Measurements from ENCODE around the gene GRB2.
A peak's percentile ranks its signal among the peaks of the same experiment; 100 is the strongest.

Gene GRB2

DNA sequence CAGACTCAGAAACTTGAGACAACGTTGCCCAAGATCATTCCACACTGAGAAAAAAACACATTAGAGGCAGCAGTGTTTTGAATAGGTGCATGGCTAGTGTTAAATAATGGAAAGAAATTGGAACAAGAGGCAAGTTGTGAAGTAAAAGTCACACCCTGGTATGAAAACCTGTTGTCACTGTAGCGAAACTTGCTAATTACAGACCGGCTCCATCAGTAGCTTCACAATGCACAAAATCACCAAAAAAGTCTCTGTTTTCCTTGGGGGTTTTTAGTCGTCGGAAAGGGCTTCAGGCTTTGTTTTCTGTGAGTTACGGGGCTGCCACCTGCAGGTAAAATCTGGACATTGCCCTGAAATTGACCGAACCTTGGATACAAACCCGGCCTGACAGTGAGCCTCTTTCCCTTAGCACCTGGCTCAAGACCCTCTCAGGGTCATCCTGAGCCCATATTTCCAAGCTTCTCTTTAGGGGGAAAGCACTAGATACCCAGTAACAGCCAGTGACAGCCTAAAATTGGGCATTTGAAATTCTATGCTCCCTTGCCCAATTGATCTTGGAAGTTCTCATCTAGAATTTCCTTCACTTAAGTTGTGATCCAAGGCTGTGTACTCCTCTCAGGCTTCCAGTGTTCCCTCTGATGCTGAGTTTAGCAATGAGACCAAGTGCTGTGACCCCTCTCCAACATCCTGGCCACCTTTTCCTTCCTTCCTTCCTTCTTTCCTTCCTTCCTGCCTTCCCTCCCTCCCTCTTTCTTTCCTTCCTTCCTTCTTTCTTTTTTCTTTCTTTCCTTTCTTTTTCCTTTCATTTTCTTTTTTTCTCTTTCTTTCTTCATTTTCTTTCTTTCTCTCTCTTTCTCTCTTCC lies 7.2 kb upstream of the GRB2 start:
- DNase-seq (ENCODE audit: low spot score): peak; percentile 72

DNA sequence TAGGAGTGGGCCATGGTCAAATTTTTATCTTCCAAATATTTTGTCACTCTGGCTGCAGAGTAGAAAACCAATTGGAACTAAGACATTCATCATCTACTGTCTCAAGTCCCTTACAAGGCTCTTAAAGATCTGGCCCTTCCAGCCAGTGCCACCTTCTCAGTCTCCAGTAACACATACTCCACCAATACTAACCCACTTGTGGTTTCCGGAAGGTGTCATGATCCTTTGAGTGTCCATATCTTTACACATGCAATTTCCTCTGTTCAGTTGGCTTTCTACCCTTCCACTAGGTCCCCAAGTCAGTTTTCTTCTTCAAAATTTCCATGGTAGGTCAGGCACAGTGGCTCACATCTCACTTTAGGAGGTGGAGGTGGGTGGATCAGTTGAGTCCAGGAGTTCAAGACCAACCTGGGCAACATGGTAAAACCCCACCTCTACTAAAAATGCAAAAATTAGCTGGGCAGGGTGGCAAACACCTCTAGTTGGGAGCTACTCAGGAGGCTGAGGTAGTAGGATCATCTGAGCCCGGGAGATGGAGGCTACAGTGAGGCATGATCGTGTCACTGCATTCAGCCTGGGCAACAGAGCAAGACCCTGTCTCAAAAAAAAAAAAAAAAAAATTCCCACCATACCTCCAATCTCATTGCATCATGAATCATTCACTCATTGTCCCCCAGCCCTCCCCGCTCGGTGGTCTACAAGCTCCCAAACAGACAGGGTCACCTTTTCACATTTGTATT lies 6.0 kb upstream of the GRB2 start:
- no peak for DNase-seq (ENCODE audit: low spot score)

DNA sequence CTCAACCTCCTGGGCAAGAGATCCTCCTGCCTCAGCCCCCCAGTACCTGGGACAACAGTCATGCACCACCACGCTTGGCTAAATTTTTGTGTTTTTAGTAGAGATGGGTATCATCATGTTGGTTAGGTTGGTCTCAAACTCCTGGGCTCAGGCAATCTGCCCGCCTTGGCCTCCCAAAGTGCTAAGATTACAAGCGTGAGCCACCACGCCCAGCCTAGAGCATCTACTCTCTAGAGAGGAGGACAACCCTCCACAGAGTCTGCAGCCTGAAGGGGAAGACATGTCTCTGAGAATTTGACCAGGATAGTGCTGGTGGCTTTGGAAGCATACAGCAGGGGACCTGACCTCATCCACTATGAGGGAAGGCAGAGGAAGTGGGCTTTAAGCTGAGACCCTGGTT lies 4.7 kb upstream of the GRB2 start:
- no peak for DNase-seq (ENCODE audit: low spot score)

DNA sequence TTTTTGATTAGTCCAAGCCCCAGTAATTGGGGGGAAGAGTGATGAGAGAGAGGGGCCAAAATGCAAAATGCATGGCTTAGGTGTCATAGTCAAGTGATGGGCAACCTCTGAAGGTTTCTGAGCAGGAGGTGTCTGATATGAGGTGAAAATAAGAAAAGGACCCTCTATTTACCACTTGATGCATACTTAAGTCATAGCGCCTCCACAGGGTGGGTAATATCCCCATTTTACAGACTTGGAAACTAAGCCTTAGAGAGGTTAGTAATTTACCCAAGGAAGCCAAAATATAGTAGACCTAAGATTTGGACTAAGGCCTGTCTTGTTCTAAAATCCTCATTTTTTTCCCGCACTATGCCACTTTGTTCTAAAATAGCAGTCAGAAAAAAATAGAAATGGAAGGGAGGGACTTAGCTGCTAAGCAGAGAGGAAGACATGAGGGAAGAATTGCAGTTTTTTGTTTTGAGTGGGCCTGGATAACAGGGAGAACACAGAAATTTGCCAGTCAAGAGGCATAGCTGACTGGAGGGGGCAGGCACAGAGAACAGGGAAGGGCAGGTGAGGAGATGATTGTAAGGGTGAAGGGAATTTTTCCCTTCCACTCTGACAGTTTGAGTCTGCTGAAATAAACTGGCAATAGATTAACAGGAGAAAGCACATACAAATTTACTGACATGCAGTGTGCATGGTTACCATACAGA lies 2.3 kb upstream of the GRB2 start:
- no peak for DNase-seq (ENCODE audit: low spot score)

DNA sequence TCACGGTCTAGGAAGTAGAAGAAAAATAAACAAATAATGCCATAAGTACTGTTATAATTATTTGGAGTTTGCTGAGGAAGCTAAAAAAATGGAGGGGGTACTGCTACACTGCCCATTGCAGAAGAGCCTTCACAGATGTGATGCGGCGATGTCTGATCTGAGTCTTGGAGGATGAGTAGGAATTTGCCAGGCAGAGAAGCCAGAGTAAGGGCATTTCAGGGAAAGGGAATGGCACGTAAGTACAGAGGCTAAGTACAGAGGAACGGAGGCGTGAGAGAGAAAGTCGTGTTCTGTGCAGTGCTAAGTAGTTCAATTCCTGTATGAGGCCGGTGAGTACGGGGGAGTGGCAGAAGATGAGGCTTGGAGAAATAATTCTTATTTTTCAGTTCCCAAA lies 741 bp upstream of the GRB2 start:
- DNase-seq (ENCODE audit: low spot score): no peak

DNA sequence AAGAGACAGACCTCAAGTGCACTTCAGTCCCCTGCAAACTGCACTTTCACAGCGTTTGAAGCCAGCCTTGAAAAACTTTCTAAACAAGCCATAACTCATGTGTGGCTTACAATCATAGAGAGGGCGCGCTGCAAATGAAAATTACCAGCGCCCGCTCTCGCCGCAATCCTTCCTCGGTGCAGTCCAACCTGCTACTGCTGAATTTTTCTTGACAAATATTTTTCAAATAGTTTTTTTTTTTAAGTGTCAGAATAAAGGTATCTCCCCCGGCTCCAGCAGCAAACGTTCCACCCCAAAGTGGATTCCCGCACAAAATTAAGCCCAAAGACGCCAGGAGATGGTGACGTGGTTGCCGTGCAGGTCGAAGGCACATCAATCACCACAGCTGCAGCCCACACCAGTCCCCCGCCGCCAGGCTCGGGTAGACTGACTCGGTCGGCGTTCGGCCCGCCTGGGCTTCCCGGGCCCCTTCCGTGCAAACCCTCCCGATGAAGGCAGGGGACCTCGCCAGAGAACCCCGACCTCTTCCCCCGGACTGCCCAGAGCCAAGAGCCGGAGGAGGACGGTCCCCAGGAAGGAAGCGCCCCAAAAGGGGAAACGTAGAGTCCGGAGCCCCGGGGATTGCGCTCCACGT lies 630 bp downstream of the GRB2 start:
- no peak for DNase-seq (ENCODE audit: low spot score)

DNA sequence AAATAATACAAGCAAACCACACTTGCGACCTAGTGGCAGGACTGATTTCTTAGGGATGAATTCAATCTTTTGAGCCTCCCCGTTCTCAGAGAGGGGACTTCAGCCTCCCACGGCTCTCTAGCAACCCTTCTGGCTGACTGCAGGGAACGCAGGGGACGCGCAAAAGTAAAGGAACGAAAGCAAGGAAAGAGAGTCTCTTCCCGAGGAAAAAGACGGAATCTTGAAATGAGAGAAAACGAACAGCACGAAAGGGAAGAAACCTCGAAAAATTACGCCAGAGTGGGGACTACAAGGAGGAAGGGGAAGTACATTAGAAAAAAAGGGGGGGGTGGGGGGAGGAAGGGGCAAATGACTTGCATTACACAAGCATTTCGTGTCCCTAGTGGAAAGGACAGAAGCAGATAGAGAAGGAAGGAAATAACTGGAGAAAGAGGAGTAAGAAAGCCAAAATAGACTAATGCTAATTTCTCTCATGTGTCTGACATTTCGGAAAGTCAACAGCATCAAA lies 1.2 kb downstream of the GRB2 start:
- peak; percentile 70 for DNase-seq (ENCODE audit: low spot score)

DNA sequence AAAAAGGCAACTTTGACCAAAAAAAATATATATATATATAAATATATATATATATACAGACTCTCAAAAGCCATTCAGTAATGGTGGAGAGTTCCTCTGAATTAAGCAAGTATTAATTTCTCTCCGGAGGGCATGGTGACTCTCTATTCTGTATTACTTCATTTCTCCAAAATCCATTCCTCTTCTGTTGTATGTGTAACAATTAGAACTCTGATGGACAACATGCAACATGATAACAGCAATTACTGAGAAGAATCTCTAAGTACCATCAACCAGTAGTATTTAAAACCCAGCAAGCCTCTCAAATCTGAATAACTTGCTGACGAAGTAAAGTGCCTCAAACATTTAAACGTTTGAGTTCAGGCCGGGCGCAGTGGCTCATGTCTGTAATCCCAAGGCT lies 2.3 kb downstream of the GRB2 start:
- DNase-seq (ENCODE audit: low spot score): no peak

DNA sequence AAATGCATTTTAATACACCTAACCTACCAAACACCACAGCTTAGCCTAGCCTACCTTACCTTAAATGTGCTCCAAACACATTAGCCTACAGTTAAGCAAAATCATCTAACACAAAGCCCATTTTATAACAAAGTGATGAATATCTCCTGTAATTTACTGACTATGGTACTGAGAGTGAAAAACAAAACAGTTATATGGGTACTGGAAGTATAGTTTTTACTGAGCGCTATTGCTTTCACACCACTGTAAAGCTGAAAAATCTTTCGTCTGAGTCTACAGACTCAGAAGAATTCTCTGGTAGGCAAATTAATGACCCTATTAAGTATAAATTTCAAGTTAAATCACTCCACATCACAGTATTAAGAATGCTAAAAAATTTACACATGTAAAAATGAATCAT lies 3.5 kb downstream of the GRB2 start:
- DNase-seq (ENCODE audit: low spot score): no peak

DNA sequence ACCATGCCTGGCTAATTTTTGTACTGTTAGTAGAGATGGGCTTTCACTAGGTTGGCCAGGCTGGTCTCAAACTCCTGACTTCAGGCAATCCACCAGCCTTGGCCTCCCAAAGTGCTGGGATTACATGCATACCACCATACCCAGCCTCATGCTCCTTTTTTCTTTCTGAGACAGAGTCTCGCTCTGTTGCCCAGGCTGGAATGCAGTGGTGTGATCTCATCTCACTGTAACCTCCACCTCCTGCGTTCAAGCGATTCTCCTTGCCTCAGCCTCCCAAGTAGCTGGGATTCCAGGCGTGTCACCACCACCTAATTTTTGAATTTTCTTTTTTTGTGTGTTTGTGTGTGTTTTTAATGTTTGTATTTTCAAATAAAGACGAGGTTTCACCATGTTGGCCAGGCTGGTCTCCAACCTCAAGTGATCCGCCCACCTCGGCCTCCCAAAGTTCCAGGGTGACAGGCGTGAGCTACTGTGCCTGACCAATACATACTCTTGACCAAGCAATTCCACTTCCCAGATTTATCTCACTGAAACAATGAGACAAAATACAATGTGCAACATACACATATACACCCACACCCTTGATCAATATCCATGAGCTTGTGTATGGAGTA lies 5.0 kb downstream of the GRB2 start:
- no peak for DNase-seq (ENCODE audit: low spot score)

DNA sequence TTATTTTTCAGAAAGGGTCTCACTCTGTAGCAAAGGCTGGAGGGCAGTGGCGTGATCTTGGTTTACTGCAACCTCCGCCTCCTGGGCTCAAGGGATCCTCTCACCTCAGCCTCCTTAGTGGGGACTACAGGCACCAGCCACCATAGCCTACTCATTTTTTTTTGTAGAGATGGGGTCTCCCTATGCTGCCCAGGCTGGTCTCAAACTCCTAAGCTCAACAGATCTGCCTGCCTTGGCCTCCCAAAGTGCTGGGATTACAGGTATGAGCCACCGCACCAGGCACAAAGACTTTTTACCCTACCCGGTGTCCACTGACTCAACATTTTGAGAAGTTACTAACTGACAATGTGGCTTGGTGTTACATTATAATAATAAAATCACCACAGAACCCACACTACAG lies 7.2 kb downstream of the GRB2 start:
- DNase-seq (ENCODE audit: low spot score): no peak

DNA sequence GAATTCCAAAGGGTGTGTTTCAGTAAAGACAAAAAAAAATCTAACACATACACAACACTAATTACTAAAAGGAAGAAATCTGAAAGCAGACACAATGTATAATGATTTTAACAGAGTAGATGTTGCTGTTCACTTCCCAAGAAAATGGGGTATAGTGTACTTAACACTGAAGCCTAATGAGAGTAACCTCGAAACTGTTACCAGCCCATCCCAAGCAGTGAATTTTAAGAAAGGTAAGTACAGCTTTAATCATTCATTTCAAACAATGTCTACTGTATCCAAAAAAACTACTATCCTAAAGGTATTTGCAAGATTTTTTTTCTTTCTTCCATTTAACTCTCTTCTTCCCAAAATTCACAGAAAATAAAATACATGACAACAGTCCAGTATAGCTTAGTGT lies 8.3 kb downstream of the GRB2 start:
- no peak for DNase-seq (ENCODE audit: low spot score)

DNA sequence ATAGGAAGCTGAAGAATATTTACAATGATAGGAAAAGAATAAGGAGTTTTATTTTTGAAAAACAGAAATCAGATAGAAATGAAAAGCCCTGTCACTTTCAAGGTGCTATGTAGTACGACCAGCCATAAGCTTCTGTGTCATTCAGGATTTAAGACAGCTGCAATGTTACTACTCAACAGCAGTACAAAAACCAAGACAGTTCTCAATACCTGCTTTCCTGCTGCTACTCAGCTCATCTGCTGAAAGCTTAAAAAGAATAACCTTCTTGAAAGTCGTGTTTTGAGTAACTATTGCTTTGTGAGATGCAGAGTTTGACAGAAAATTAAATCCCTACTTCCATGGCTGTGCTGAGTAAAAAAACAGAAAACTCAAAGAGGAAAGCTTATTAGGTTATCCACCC lies 8.7 kb downstream of the GRB2 start:
- DNase-seq (ENCODE audit: low spot score): no peak

DNA sequence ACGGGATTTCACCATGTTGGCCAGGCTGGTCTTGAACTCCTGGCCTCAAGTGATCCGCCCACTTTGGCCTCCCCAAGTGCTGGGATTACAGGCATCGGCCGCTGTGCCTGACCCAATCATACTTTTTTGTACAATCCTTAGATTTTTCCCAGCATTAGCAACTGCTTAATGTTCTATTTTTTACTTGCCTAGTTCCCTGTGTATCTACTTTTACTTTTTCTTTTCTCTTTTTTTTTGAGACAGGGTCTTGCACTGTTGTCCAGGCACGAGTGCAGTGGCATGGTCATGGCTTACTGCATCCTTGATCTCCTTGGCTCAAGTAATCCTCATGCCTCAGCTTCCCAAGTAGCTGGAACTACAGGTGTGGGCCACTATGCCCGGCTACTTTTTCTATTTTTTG lies 9.5 kb downstream of the GRB2 start:
- DNase-seq (ENCODE audit: low spot score): no peak

DNA sequence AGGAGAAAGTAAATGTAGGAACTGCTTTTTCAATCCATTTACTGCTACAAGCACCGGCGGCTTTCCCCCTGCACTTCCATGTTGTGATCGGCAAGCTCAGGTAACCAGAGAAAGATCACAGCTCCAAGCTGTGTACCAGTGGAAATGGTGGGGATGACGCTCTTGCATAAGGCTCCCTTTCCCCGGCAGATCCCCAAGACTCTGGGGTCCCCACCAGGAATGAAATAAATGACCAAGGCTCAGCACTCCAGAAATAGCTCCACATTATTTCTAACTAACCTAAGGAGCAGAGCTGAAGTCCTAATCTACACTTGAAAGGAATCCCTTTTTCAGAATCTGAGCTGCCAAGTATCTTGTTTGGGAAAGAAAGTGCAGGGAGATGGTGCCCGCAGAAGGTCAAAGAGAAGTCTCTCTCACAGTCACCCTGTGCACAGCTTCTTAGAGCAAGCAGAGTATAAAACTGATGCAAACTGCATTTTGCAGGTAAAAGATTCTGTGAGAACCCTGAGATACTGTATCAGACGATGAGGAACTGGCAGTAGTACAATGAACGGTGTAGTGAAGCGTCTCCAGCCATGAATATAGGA lies 11.1 kb downstream of the GRB2 start:
- DNase-seq (ENCODE audit: low spot score): no peak

DNA sequence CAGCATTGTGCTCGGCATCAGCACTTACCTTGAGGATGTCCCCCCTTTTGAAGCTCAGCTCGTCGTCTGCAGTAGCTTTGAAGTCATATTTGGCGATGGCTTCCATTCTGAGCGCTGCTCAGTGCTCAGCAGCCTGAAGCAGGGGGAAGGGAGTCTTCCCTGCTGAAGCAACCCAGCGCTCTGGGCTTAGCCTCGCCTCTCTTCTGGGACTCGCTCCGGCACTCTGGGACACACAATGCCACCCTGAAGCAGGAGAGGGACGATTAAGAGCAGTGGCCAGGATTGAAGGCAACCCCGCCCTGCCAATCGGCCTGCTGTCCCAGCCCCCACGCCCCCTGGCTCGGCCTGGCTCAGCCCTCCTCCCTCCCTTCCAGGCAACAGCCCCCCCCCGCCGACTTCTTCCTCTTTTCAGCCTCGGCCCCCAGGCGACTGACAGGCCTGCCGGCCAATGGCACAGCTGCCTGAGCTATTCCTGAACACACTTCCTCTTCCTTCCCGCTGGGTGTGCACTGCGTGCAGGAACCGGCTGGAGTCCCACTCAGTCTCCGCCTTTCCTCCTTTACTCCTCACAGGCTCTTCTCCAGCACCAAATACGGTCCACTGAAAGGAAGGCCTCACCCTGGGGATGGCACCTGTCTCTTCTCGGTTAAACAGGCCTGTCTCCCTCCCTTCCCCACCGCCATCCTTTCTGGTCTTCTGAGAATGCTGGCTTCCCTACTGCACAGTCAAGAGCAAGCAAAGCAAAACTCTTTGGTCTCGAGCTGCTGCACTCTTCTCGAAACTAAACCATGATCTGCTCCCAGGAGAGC lies 11.8 kb downstream of the GRB2 start:
- DNase-seq (ENCODE audit: low spot score): peak; percentile 99

DNA sequence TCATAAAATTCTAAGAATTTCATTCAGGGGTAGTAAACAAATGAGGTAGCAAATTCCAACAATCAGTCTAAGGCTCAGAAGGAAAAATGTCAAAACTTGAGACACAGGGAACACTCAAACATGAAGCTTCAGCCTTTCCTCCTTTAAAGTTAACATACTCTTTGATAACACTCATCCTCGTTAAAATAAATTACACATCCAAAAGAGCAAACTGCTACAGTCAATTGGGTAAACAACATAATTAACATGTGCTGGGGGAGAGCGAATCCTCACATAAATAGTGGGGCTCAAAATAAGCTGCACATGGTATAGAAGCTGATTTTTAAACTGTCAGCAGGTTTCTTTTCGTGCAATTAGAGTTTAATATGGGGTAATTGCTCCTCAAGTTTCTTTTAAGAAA lies 12.9 kb downstream of the GRB2 start:
- no peak for DNase-seq (ENCODE audit: low spot score)

DNA sequence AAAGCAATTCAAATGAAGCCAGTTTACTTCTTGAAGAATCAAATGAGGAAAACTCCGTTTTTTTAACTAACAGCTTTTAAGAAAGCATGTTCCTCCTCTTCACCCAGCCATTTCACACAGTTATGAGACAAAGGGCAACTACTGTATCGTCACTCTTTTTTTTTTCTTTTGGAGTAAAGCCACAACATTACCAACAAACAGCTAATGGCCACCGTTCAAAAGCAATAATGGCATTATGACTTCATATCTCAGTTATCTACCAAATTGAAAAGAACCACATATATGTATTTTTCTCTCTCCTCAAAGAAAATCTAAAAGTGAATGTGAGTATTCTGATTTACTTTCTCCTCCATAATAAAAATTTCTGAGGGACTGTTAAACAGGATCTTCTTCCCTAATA lies 14.5 kb downstream of the GRB2 start:
- no peak for DNase-seq (ENCODE audit: low spot score)

DNA sequence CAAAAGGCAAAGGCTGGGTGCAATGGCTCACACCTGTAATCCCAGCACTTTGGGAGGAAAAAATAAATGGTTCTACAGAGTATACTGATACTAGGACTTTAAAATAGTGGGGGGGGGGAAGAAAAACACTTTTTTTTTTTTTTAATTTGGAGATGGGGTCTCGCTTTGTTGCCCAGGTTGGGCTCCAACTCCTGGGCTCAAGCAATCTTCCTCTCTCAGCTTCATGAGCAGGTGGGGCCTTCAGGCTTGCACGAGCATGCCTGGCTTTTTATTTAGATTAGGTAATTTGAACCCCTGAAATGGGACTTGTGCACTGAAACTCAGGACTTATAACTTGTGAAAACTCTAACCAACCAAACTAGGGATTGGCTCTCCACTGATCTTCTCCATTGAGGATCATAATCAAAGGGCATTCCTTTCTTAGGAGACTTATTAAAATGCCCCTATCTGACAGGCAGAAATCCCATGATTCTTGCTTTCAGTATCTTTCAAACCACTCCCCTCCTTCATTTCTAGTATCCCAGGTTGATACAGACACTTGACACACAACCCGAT lies 16.9 kb downstream of the GRB2 start:
- no peak for DNase-seq (ENCODE audit: low spot score)

DNA sequence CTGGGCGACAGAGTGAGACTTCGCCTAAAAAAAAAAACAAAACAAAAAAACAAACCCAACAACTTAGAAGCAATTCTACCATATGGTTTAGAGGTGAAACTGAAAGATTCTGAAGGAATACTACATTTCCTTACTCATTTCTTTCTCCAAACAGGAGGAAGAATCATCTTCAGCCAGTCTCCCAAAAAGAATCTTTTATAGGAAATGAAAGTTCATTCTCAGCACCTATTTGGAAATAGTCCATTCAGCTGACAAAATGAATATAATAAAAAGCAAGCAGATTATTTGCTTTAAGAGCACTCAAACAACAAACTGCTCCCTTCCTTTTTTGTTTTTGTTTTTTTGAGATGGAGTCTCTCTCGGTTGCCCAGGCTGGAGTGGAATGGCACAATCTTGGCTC lies 17.7 kb downstream of the GRB2 start:
- DNase-seq (ENCODE audit: low spot score): no peak

Data from left forelimb (tissue), 1 donor.